A673 (cell line): ENCODE measurements around the gene SCPEP1. TPM values are rescaled to one million over a fixed set of nuclear protein-coding genes. Genes with fewer than 3 reads are reported as not detected.

Source experiments
- BruUV-seq: library from RNA; stranded (reverse); fragments of 400-500 nt; replicated peaks from 2 replicates; lab custom pipeline; 2021; lab: Mats Ljungman, UMichigan
- CTCF ChIA-PET: fragments of 300-600 bp; sonication (Branson Sonifier 250); formaldehyde crosslinking; loops from one replicate; lab custom pipeline; 2022; ENCODE audit warnings: antibody characterized with exemption; lab: Charles Lee
- POLR2A ChIA-PET: fragments of 300-600 bp; sonication (Branson Sonifier 250); formaldehyde crosslinking; loops from one replicate; lab custom pipeline; 2022; ENCODE audit warnings: antibody characterized with exemption; ENCODE audit not compliant: low non-redundant PET; lab: Charles Lee
- DNase-seq: peaks from one replicate; pipeline ENCODE4 v3.0.0-alpha.2; 2015; ENCODE audit warnings: low spot score
- H3K27ac ChIP-seq: fragments of 200-600 bp; sonication (generic); 2 replicates; pipeline ENCODE4 v1.5.1; 2016; ENCODE audit warnings: mixed run types, low read depth, mild to moderate bottlenecking, mixed read lengths, antibody characterized with exemption, low read length; ENCODE audit not compliant: poor library complexity, severe bottlenecking
- H3K27me3 ChIP-seq: fragments of 200-600 bp; sonication (generic); replicated peaks from 2 replicates; pipeline ENCODE4 v1.6.1; 2017; ENCODE audit warnings: mixed run types, low read depth, mild to moderate bottlenecking, mixed read lengths, antibody characterized with exemption, low read length; ENCODE audit not compliant: insufficient read depth, poor library complexity
- H3K36me3 ChIP-seq: fragments of 200-600 bp; sonication (generic); 2 replicates; pipeline ENCODE4 v1.6.1; 2016; ENCODE audit warnings: mixed run types, mild to moderate bottlenecking, mixed read lengths, antibody characterized with exemption, low read length; ENCODE audit not compliant: insufficient read depth, poor library complexity, severe bottlenecking
- H3K4me1 ChIP-seq: fragments of 200-600 bp; sonication (generic); 2 replicates; pipeline ENCODE4 v1.6.1; 2017; ENCODE audit warnings: mixed run types, mild to moderate bottlenecking, mixed read lengths, antibody characterized with exemption, low read length; ENCODE audit not compliant: insufficient read depth, poor library complexity, severe bottlenecking
- H3K4me3 ChIP-seq: fragments of 200-600 bp; sonication (generic); 2 replicates; pipeline ENCODE4 v1.5.1; 2016; ENCODE audit warnings: low read depth, mixed run types, mild to moderate bottlenecking, mixed read lengths, low read length; ENCODE audit not compliant: poor library complexity, severe bottlenecking
- H3K9me3 ChIP-seq: fragments of 200-600 bp; sonication (generic); 2 replicates; pipeline ENCODE4 v1.6.1; 2016; ENCODE audit warnings: mixed run types, low read depth, mild to moderate bottlenecking, mixed read lengths, antibody characterized with exemption, low read length; ENCODE audit not compliant: poor library complexity, severe bottlenecking
- EZH2 ChIP-seq: fragments of 200-600 bp; sonication (generic); IDR thresholded peaks from 2 replicates; pipeline ENCODE4 v1.6.1; 2017; ENCODE audit warnings: borderline replicate concordance, low read depth, mild to moderate bottlenecking, mixed read lengths, antibody characterized with exemption, low read length; ENCODE audit not compliant: poor library complexity, severe bottlenecking
- intact Hi-C: fragments of 100-400 bp; cut with micrococcal nuclease; formaldehyde crosslinking; loops from one replicate; pipeline ENCODE4 v1.10.0; 2022; ENCODE audit not compliant: unreplicated experiment
- total RNA-seq: library from RNA; stranded (reverse); gene quantifications from 2 replicates; pipeline ENCODE4 v1.2.3, GENCODE V29; 2021
- TF ChIP-seq, protein P1 (sequence below): fragments of 300-800, 200-600 bp; sonication (generic); conservative IDR thresholded peaks from 2 replicates; pipeline ENCODE4 v1.5.1; 2017; ENCODE audit warnings: low read depth, mild to moderate bottlenecking, antibody characterized with exemption, low read length, moderate library complexity, mixed read lengths

SCPEP1 gene
- total RNA-seq, 1 experiment from 2014 or later = 31.8 TPM

DNA sequence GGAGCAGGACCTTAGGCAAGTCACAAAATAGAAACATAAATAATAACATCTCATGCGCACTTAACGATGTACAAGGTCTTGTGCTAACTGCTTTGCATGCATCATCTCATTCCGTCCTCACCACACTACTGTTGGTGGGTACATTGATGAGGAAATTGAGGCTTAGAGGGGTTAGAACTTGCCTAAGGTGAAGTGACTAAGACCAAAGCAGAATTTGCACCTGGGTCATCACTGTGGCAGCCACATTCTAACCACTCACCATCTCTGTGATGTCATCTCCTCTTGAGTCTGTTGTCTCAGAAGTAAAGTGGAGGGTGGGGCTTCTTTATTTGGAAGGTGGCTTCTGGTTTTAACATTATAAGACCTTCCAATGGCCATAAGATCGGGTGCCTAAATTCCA is 43.7 kb upstream of the SCPEP1 start:
- no peak for DNase-seq
- Histone ChIP-seq H3K27ac (no peak overlapping the region), H3K4me1 (no peaks in the 10 kb centered on the region), H3K4me3 (no peak overlapping the region), H3K27me3 (no peaks in the 10 kb centered on the region), H3K9me3 (peaks cover 7% of the 10 kb centered on the region), H3K36me3 (peaks cover 17% of the 10 kb centered on the region)
- CTCF ChIA-PET = no interaction called here
- no TSS peak for BruUV-seq
- intact Hi-C loops = no loop called here
- TF ChIP-seq, protein P1, sequence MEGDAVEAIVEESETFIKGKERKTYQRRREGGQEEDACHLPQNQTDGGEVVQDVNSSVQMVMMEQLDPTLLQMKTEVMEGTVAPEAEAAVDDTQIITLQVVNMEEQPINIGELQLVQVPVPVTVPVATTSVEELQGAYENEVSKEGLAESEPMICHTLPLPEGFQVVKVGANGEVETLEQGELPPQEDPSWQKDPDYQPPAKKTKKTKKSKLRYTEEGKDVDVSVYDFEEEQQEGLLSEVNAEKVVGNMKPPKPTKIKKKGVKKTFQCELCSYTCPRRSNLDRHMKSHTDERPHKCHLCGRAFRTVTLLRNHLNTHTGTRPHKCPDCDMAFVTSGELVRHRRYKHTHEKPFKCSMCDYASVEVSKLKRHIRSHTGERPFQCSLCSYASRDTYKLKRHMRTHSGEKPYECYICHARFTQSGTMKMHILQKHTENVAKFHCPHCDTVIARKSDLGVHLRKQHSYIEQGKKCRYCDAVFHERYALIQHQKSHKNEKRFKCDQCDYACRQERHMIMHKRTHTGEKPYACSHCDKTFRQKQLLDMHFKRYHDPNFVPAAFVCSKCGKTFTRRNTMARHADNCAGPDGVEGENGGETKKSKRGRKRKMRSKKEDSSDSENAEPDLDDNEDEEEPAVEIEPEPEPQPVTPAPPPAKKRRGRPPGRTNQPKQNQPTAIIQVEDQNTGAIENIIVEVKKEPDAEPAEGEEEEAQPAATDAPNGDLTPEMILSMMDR = no peak
- TF ChIP-seq EZH2 = no peak
- POLR2A ChIA-PET = no interaction called here

DNA sequence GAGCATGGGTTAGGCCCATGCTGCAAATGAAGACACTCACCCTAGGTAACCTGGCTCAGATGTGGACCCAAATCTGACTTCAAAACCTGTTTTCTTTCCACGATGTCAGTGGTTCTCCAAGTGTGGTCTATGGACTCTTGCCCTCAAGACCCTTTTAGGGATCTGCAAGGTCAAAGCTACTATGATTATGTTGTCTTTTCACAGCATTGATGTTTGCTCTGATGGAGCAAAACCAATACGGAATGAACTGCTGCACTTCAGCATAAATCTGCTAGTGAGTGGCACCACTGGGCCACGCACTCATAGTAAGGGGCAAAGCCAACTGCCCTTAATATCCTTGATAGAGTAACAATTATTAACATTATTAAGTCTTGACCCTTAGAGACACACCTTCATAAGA is 42.5 kb upstream of the SCPEP1 start:
- H3K27me3 ChIP-seq = no peaks in the 10 kb centered on the region
- no peak for DNase-seq
- TF ChIP-seq, protein P1 = no peak
- no peak for TF ChIP-seq EZH2
- H3K27ac ChIP-seq = no peak overlapping the region
- intact Hi-C loops = no loop called here
- no peaks in the 10 kb centered on the region for H3K4me1 ChIP-seq
- H3K9me3 ChIP-seq = no peaks in the 10 kb centered on the region
- no TSS peak for BruUV-seq
- no peak overlapping the region for H3K4me3 ChIP-seq
- CTCF ChIA-PET = no interaction called here
- peaks cover 28% of the 10 kb centered on the region for H3K36me3 ChIP-seq
- POLR2A ChIA-PET = no interaction called here

DNA sequence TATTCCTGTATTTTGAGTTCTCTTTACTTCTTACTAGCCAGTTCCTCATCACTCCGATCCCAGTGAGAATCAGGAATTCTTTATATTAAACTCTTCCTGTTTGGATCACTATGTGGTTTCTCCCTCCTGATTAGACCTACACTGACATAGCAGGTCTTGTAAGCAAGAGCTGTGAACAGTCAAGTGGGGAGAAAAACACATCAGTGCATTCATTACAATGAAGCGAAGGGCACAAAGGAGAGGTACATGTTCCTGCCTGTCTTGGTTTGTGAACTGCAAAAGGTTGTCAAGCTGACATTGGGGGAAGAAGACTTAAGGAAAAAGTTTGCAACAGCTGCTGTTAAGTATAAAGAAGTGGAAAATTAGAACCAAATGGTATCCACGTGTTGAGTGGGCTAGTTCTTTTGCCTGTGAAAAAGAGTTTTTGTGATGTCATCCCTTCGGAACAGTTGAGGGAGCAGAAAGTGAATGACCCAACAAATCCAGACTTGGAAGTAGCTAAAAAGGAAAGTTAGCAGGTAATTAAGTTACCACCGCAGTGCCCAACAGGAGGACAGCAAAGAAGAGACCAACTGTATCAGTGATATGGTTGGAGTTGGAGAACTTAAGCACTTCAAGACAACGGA is 41.1 kb upstream of the SCPEP1 start:
- no peaks in the 10 kb centered on the region for H3K27me3 ChIP-seq
- H3K27ac ChIP-seq = no peak overlapping the region
- peaks cover 37% of the 10 kb centered on the region for H3K36me3 ChIP-seq
- TF ChIP-seq, protein P1 = no peak
- no peak for TF ChIP-seq EZH2
- POLR2A ChIA-PET = interaction anchor here (0.5 kb wide), 1 partner anchor 23 kb away, joined by 3 read pairs; the partner anchor contains the start of gene TRIM25
- DNase-seq = no peak
- no TSS peak for BruUV-seq
- CTCF ChIA-PET = no interaction called here
- no peaks in the 10 kb centered on the region for H3K4me1 ChIP-seq
- no peak overlapping the region for H3K4me3 ChIP-seq
- intact Hi-C loops = no loop called here
- no peaks in the 10 kb centered on the region for H3K9me3 ChIP-seq
